ENCODE data around the gene SNTB2. TPM values are rescaled to one million over a fixed set of nuclear protein-coding genes. Genes with fewer than 3 reads are reported as not detected.

SNTB2 gene
- polyA plus RNA-seq, 1 of the 3 experiments (the other 2 are of a cell fraction), result 13.0 TPM

DNA sequence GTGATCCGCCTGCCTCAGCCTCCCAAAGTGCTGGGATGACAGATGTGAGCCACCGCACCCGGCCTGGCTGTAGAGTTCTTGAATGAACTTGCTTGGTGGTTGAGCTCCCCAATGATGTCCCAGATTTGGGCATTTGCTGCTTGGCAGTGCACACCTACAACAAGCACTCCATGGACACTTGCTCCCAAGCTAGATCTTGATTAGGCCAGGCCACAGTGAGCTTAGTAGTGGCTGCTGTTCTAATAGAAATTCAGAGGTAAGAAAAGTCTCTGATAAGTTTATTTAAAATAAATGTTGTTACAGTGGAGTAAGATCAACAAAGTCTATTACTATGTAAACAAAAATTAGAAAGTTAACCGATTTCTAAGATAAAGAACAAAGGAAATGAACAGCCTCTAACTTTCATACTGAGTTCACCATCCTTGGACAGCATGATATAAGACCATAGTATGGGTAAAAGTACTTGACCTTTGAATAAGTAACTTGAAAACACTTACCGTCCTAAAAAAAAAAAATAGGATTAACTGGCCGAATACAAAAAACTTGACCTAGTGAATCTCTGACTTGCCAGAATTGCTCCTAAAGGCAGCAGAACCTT is 163.7 kb downstream of the SNTB2 start:
- Histone ChIP-seq H2AFZ (ENCODE audit: low read depth) (no peak overlapping the region), H3K79me2 (ENCODE audit: insufficient read depth) (no peaks in the 10 kb centered on the region), H3K27me3 (ENCODE audit: insufficient read depth) (no peaks in the 10 kb centered on the region), H3K4me3 (ENCODE audit: low read depth in 2 of 2, low read length in 1 of 2) (no peak overlapping the region), H3K9me3 (no peaks in the 10 kb centered on the region), H4K20me1 (ENCODE audit: insufficient read depth) (no peaks in the 10 kb centered on the region), H3F3A (replicated peaks; ENCODE audit: insufficient read depth) (peaks cover 12% of the 10 kb centered on the region), H3K27ac (ENCODE audit: low read depth in 2 of 2, low read length in 1 of 2) (no peak overlapping the region), H3K36me3 (replicated peaks in 1 of 2; ENCODE audit: control insufficient read depth in 1 of 2, insufficient read depth in 2 of 2, low read length in 1 of 2) (peaks cover 2 to 7% of the 10 kb centered on the region in 2 experiments), H3K9ac (no peak overlapping the region), H3K4me1 (ENCODE audit: control insufficient read depth in 1 of 2, insufficient read depth in 2 of 2, low read depth in 1 of 2, low read length in 1 of 2) (peaks cover 0 to 2% of the 10 kb centered on the region in 2 experiments; a peak in 1 of 4 replicates), H3K4me2 (no peak overlapping the region), H3K9me2 (no peaks in the 10 kb centered on the region)
- TF ChIP-seq, protein P1, sequence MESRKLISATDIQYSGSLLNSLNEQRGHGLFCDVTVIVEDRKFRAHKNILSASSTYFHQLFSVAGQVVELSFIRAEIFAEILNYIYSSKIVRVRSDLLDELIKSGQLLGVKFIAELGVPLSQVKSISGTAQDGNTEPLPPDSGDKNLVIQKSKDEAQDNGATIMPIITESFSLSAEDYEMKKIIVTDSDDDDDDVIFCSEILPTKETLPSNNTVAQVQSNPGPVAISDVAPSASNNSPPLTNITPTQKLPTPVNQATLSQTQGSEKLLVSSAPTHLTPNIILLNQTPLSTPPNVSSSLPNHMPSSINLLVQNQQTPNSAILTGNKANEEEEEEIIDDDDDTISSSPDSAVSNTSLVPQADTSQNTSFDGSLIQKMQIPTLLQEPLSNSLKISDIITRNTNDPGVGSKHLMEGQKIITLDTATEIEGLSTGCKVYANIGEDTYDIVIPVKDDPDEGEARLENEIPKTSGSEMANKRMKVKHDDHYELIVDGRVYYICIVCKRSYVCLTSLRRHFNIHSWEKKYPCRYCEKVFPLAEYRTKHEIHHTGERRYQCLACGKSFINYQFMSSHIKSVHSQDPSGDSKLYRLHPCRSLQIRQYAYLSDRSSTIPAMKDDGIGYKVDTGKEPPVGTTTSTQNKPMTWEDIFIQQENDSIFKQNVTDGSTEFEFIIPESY (IDR thresholded peaks at IDR 0.05; ENCODE audit: borderline replicate concordance, low read depth), result no peak
- TF ChIP-seq, protein P2, sequence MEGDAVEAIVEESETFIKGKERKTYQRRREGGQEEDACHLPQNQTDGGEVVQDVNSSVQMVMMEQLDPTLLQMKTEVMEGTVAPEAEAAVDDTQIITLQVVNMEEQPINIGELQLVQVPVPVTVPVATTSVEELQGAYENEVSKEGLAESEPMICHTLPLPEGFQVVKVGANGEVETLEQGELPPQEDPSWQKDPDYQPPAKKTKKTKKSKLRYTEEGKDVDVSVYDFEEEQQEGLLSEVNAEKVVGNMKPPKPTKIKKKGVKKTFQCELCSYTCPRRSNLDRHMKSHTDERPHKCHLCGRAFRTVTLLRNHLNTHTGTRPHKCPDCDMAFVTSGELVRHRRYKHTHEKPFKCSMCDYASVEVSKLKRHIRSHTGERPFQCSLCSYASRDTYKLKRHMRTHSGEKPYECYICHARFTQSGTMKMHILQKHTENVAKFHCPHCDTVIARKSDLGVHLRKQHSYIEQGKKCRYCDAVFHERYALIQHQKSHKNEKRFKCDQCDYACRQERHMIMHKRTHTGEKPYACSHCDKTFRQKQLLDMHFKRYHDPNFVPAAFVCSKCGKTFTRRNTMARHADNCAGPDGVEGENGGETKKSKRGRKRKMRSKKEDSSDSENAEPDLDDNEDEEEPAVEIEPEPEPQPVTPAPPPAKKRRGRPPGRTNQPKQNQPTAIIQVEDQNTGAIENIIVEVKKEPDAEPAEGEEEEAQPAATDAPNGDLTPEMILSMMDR (IDR thresholded peaks at IDR 0.05), result no peak
- TF ChIP-seq CHD2 (IDR thresholded peaks at IDR 0.05; ENCODE audit: low read length, partially characterized antibody) (no peak), RXRA (IDR thresholded peaks at IDR 0.05; ENCODE audit: borderline replicate concordance, low read depth) (no peak), NFIC (IDR thresholded peaks at IDR 0.05; ENCODE audit: borderline replicate concordance) (no peak), TEAD4 (IDR thresholded peaks at IDR 0.05; ENCODE audit: borderline replicate concordance, insufficient read depth) (no peak), POLR2AphosphoS5 (IDR thresholded peaks at IDR 0.05; ENCODE audit: low read depth, low read length) (no peak), EP300 (IDR thresholded peaks at IDR 0.05; ENCODE audit: borderline replicate concordance in 1 of 2, low read depth in 1 of 2, low read length in 1 of 2) (no peak), GATA2 (CRISPR knock-in tag; IDR thresholded peaks at IDR 0.05) (no peak)
- TF ChIP-seq, protein P3, sequence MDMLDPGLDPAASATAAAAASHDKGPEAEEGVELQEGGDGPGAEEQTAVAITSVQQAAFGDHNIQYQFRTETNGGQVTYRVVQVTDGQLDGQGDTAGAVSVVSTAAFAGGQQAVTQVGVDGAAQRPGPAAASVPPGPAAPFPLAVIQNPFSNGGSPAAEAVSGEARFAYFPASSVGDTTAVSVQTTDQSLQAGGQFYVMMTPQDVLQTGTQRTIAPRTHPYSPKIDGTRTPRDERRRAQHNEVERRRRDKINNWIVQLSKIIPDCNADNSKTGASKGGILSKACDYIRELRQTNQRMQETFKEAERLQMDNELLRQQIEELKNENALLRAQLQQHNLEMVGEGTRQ (IDR thresholded peaks at IDR 0.05; ENCODE audit: borderline replicate concordance, low read depth, low read length), result no peak
- TF ChIP-seq, protein P4, sequence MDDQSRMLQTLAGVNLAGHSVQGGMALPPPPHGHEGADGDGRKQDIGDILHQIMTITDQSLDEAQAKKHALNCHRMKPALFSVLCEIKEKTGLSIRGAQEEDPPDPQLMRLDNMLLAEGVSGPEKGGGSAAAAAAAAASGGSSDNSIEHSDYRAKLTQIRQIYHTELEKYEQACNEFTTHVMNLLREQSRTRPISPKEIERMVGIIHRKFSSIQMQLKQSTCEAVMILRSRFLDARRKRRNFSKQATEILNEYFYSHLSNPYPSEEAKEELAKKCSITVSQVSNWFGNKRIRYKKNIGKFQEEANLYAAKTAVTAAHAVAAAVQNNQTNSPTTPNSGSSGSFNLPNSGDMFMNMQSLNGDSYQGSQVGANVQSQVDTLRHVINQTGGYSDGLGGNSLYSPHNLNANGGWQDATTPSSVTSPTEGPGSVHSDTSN (IDR thresholded peaks at IDR 0.05), result no peak
- CTCF ChIA-PET, result no interaction called here
- POLR2A ChIA-PET, result interaction anchor here (0.7 kb wide), 1 partner anchor 10 kb away, joined by 3 read pairs; no protein-coding TSS in a partner anchor
- 95% methylated on average over 6 of the region's 6 CpGs for WGBS (ENCODE audit: low lambda C conversion rate)
- no peak for DNase-seq

Measured in SK-N-SH (cell line).